GM21528 (cell line): ENCODE data around the gene CATSPER4.
"Not testable (repeated sequence)": the region's sequence is repeated elsewhere in the genome, so short reads cannot be mapped to it uniquely, and the experiment has no call there.

Source experiments
- ATAC-seq: cut with Tn5 transposase; IDR thresholded peaks from one replicate; pipeline ENCODE4 v1.9.1; 2021; ENCODE audit warnings: mild to moderate bottlenecking, moderate library complexity; ENCODE audit not compliant: unreplicated experiment, low FRiP score

CATSPER4 gene

DNA sequence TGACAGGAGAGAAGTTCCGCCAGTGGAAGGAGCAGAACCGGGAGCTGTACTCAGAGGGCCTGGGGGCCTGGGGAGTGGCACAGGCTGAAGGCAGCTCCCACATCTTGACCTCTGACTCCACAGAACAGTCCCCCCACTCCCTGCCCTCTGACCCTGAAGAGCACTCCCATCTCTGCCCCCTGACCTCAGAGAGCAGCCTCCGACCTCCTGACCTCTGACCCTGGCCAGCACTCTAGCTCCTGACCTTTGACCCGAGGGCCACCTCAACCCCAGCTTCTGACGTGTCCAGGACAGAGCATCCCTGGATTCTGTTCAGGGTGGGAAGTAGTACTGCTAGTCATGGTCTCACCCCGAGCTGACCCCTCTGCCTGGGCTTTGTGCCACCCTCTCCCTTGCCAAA, 1.1 kb upstream of the CATSPER4 start:
- no peak for ATAC-seq

GRCh38 chr1:26189751-26190275, 589 bp upstream of the CATSPER4 start:
- ATAC-seq = no peak

DNA sequence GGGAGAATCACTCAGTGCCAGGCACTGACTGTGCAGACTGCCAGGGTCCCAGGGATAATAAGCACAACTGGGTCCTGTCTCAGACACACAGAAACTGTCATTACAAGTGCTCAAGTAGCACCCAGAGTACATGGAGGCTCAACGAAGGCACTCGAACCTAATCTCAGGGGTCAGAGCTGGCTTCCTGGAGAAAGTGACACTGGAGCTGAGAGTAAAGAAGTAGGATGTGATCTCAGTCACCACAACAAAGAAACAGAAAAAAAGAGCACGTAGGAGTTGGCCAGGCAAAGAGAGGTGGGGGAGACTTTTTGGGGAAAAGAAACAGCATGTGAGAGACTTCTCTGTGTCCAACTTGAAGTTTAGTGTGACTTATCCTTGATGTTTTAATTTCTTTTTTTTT, 1.3 kb downstream of the CATSPER4 start:
- no peak for ATAC-seq

- ATAC-seq = no peak
Measured at GRCh38 chr1:26195805-26196204, 5.4 kb downstream of the CATSPER4 start.

DNA sequence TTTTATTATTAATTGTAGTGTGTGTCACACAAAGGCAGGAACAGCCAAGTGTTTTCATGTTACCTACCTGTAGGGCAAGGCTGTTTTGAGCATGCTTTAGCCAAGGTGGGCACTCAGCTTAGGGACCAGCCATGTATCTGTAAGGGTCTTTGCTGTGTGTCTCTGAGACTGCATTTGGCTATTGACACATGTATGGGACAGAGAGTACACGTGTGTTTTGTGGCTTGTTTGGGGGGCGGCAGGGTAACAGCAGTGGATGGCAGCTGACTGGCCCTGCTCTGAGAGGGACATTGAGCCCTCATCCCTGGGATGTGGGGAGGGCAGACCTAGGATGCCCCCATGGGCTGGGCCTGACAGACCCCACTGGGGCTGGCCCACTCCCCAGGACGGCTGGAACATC, 6.9 kb downstream of the CATSPER4 start:
- no peak for ATAC-seq

DNA sequence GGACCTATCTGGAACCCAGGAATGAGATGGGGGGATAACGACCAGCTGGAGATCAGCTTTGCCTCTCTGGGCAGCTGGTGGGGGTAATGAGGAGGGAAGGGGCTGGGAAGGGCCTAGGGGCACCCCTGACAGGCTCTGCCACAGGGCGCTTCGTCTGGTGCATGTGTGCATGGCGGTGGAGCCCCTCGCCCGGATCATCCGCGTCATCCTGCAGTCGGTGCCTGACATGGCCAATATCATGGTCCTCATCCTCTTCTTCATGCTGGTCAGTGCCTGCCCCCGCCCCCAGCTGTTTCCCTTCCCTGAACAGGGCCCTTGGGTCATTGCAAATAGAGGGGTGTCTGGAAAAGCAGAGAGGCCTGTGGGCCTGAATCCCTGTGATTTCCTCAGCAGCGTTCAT, 7.4 kb downstream of the CATSPER4 start:
- ATAC-seq = no peak

DNA sequence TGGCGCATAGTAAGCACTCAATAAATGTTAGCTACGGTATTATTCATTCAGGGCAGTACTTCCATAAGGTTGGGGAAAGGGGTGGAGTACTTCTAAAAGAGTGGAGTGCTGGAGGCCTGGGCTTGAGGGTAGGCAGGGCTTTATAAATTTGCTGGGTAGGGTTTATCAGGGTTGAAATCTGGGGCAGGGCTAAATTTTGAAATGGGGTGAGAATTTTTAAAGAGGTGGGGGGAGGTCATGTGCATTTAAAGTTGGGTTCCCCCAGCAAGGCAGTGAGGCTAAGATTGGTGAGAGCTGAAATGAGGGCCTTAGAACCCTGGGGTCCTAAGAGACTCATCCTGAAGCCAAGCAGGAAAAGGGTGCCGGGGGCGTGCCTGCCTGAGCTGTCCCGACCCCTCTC, 10.0 kb downstream of the CATSPER4 start:
- ATAC-seq = no peak

DNA sequence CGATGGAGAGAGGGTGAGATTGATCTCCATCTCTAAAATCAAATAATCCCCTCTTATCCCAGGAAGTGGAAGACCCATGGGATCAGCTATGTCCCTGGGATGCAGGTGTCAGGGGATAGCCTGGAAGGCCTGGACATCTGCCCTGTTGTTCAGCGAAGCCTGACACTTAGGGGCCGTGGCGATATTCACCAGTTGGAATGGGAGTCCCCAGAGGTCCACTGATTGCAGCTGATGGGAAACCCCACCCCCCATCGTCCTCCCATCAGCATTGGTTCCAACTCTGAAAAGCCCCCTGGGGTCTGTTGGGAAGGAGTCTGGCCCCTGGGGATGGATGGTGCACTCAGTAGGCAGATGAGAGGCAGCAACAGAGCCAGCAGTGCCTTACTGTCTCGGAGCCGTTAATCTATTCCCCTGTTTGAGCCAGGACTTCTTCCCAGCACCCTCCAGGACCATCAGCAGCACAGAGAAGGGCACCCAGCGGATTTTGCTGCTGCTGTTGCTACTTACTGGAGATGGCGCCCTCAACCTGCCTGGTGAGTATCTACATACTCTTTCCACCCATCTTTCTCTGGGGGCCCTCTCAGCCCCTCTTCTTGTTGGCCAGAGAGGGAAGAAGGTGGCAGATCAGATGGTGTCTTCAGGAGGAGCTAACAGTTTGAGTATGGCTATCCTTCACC, 13.4 kb downstream of the CATSPER4 start:
- no peak for ATAC-seq

DNA sequence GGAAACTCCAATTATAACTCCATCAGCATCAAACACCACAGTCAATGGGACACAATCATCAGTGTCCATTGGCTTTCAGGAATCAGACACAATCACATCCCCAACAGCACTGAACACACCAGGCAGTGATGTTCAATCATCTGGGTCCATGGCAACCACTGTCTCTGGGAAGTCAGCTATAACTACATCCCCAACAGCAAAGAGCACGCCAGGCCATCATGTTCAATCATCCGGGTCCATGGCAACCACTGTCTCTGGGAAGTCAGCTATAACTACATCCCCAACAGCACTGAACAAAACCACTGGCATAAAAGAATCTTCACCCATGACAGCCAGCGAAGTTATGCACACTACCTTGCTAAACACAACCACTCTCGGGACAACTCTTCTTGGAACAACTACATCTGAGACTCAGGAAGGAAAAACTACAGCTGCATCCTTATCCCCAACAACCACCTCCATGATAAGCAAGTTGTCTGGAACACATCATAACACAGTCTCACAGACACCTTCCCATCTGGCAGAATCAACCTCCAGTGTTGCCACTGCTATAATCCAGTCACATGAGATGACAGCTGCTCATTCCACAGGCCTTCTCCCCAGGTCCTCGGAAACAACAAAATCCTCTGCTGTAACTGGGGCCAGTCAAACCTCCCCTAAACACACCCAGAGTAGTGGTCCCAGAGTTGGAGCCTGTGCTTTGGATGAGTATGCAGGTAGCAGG, 19.9 kb downstream of the CATSPER4 start:
- ATAC-seq = no peak

DNA sequence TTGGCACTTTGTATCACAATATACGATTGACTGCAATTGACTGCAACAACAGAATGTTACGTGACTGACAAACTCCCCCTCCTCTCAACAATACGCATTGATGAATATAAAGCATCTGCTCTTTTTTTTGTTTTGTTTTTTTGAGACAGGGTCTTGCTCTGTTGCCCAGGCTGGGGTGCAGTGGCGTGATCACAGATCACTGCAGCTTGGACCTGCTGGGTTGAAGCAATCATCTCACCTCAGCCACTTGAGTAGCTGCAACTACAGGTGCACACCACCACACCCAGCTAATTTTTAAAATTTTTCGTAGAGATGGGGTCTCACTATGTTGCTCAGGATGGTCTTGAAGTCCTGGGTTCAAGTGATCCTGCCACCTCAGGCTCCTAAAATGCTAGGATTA, 22.3 kb downstream of the CATSPER4 start:
- no peak for ATAC-seq

DNA sequence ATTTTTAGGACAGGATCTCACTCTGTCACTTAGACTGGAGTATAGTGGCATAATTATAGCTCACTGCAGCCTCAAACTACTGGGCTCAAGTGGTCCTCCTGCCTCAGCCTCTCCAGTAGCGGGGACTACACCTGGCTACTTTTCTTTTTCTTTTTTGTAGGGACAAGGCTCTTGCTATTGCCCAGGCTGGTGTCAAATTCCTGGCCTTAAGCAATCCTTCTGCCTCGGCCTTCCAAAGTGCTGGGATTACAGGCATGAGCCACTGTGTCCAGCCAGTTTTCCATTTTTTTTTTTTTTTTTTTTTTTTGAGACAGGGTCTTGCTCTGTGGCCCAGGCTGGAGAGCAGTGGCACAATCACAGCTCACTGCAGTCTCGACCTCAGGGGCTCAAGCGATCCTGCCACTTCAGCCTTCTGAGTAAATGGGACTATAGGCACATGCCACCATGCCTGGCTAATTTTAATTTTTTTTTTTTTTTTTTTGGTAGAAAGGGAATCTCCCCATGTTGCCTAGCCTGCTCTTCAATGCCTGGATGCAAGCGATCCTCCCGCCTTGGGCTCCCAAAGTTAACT, 23.0 kb downstream of the CATSPER4 start:
- no peak for ATAC-seq

GRCh38 chr1:26215246-26215645, 24.8 kb downstream of the CATSPER4 start:
- ATAC-seq = no peak

- no peak for ATAC-seq
Measured at GRCh38 chr1:26218906-26219494, 28.6 kb downstream of the CATSPER4 start.

- no peak for ATAC-seq
Measured at GRCh38 chr1:26220199-26220912, 30.0 kb downstream of the CATSPER4 start.

GRCh38 chr1:26221094-26221493, 30.7 kb downstream of the CATSPER4 start:
- no peak for ATAC-seq

- no peak for ATAC-seq
Measured at GRCh38 chr1:26224606-26225005, 34.2 kb downstream of the CATSPER4 start.

DNA sequence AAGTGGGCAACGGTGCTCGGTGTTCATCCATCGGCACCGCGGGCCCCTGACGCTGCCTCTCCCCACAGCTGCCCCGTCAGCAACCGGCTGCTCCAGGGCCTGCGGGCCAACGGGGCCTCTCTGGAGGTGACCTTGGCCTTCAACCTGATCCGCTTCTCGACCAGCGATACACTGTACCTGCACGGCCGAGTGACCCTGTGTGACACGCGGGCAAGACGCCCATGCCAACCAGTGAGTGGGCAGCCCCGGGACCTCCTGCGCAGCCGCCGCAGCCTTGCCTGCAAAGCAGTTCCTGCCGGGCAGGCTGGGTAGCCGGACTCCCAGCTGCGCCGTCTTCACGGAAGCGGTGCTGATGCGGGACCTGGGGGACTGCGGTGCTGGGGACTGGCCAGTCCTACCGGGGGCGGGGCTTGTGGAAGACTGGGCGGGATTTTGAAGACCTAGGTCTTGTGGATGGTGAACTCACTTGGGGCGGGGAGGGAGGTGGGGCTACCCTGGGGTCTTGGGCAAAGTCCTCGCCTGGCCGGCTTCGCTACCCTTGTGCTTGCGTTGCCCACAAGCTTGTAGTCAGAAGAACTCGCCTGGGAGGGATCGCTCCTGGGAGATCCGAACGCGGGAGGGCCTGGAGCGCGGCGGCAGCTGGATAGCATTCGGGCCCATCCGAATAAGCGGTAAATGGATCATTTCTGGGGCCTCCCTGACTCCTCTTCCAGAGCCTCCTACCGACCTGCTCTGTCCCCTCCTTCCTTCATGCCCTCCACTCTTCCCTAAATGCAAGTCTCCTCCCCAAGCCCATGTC, 34.8 kb downstream of the CATSPER4 start:
- ATAC-seq = no peak

DNA sequence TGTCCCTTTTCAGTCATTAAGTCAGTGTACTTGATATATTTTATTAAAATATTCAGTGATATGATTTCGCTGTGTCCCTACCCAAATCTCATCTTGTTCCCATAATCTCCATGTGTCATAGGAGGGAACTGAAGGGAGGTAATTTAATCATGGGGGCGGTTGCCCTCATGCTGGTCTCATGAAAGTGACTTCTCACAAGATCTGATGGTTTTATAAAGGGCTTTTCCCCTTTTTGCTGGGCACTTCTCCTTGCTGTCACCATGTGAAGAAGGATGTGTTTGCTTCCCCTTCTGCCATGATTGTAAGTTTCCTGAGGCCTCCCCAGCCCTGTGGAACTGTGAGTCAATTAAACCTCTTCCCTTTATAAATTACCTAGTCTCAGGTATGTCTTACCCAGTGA, 40.3 kb downstream of the CATSPER4 start:
- not testable (repeated sequence) for ATAC-seq

DNA sequence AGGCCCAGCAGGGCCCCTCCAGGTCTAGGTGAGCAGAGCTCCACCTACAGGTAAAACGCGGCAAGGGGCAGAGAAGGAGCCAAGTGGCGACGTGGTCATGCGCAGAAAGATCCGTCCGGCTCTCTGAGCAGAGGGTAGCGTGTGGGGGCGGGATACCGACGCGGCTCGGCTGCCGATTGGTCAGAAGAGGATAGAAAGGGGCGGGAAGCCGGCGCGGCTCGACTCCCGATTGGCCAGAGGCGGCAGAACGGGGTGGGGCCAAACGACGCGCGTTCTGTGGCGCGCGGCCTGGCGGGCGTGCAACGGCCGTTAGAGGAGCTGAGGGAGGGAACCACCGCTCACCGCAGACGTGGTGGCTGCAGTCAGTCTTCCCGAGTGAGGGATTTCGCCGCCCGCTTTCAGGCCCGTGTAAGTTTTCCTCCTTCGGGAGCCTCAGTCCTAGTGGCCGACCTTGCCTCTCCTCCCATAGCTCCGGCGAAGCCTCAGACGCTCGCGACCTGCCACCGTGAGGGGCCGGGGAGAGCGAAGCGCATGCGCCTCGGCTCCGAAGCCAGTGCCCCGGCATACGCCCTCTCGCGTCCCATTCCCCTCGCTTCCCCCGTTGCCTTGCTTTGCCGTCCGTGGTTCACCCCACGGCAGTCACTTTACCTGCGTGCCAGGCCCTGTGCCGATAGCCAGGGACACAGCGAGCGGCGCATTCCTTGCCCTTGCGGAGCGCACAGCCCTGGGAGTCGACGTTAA, 43.7 kb downstream of the CATSPER4 start, which contains the start of gene CEP85:
Gene CEP85, plus strand, starts transcription at position 298 of the 741 bp plus-strand sequence. CDS start 5,584 bp downstream, outside the sequence.
- ATAC-seq = peak; percentile 88
